ENCODE data around the gene UCN2. TPM values are rescaled to one million over a fixed set of nuclear protein-coding genes. Genes with fewer than 3 reads are reported as not detected.

Gene UCN2
- total RNA-seq, 2 experiments from 2014 or later = not detected

GRCh38 chr3:48568476-48568875 lies 4.9 kb upstream of the UCN2 start:
- no peaks in the 10 kb centered on the region for H3K27me3 Mint-ChIP-seq
- H3K4me3 Mint-ChIP-seq = no peak overlapping the region
- ChIA-PET CTCF (interaction anchor here (2.0 kb wide), 1 partner anchor 10 kb away, joined by 6 read pairs; no protein-coding TSS in a partner anchor), POLR2A (interaction anchor here (0.6 to 1.0 kb wide), 2 partner anchors 50 to 60 kb away, joined by 3 read pairs; no protein-coding TSS in a partner anchor)
- intact Hi-C loops (cut with micrococcal nuclease) = no loop called here
- ATAC-seq = no peak
- no peak for DNase-seq
- TF ChIP-seq CTCF (IDR thresholded peaks at IDR 0.05) = no peak
- no peaks in the 10 kb centered on the region for H3K36me3 Mint-ChIP-seq (ENCODE audit: low read depth)
- H3K9me3 Mint-ChIP-seq = no peaks in the 10 kb centered on the region
- peaks cover 12% of the 10 kb centered on the region for H3K4me1 Mint-ChIP-seq (ENCODE audit: low read depth)
- no peak overlapping the region for H3K27ac Mint-ChIP-seq

DNA sequence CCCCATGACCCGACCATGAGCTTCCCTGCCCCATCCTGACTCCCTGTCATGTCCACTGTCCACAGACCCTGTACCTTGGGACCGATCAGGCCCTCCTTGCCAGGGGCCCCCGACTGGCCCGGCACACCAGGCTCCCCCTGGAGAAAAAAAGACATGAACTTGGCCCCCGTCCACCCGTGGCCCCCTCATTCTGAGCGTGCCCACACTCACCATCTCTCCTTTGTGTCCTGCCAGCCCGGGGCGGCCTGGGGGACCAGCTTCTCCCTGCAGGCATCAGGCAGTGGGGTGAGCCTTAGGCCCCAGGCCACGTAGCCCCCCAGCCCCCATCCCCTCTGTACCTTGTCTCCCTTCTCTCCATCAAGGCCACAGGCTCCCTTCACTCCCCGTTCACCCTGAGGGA lies 3.9 kb upstream of the UCN2 start:
- H3K9me3 Mint-ChIP-seq = no peaks in the 10 kb centered on the region
- no peaks in the 10 kb centered on the region for H3K36me3 Mint-ChIP-seq (ENCODE audit: low read depth)
- H3K4me1 Mint-ChIP-seq (ENCODE audit: low read depth) = peaks cover 18% of the 10 kb centered on the region
- TF ChIP-seq CTCF (IDR thresholded peaks at IDR 0.05) = no peak
- H3K27me3 Mint-ChIP-seq = no peaks in the 10 kb centered on the region
- POLR2A ChIA-PET = interaction anchor here (1.0 kb wide), 1 partner anchor 61 kb away, joined by 3 read pairs; no protein-coding TSS in a partner anchor
- intact Hi-C loops (cut with micrococcal nuclease) = no loop called here
- ATAC-seq (no peak), DNase-seq (no peak)
- no peak overlapping the region for H3K27ac Mint-ChIP-seq
- CTCF ChIA-PET = interaction anchor here (1.0 to 2.0 kb wide), 2 partner anchors 9 to 11 kb away, joined by 4 to 6 read pairs; partner anchors contain the start of gene PFKFB4
- no peak overlapping the region for H3K4me3 Mint-ChIP-seq

GRCh38 chr3:48567090-48567489 lies 3.5 kb upstream of the UCN2 start:
- CTCF ChIA-PET = interaction anchor here (1.0 to 2.0 kb wide), 2 partner anchors 9 to 10 kb away, joined by 4 to 6 read pairs; partner anchors contain the start of gene PFKFB4
- Mint-ChIP-seq H3K27ac (peak overlapping the region; percentile 47), H3K27me3 (no peaks in the 10 kb centered on the region), H3K4me3 (no peak overlapping the region), H3K9me3 (no peaks in the 10 kb centered on the region), H3K36me3 (ENCODE audit: low read depth) (no peaks in the 10 kb centered on the region), H3K4me1 (ENCODE audit: low read depth) (peaks cover 18% of the 10 kb centered on the region)
- DNase-seq (no peak), ATAC-seq (no peak)
- intact Hi-C loops (cut with micrococcal nuclease) = no loop called here
- POLR2A ChIA-PET = interaction anchor here (1.0 to 1.4 kb wide), 2 partner anchors 10 to 61 kb away, joined by 3 to 4 read pairs; no protein-coding TSS in a partner anchor
- no peak for TF ChIP-seq CTCF (IDR thresholded peaks at IDR 0.05)

DNA sequence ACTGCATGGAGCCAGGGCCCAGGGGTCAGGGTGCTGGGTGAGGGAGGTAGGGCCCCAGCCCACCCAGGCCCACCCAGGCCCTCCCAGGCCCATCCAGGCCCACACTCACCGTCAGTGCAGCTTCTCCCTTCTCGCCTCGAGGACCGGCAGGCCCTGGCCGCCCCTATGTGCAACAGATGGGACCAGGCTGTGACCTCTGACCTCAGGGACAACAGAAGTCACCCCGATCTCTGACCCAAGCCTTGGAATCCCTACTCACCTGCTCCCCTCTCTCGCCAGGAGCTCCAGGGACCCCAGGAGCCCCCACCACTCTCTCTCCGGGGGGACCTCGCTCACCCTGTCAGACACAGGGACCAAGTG lies 2.8 kb upstream of the UCN2 start:
- Mint-ChIP-seq H3K27ac (no peak overlapping the region), H3K27me3 (no peaks in the 10 kb centered on the region), H3K4me1 (ENCODE audit: low read depth) (peaks cover 18% of the 10 kb centered on the region), H3K36me3 (ENCODE audit: low read depth) (no peaks in the 10 kb centered on the region), H3K9me3 (no peaks in the 10 kb centered on the region), H3K4me3 (no peak overlapping the region)
- ChIA-PET CTCF (interaction anchor here (2.0 kb wide), 1 partner anchor 8 kb away, joined by 6 read pairs; no protein-coding TSS in a partner anchor), POLR2A (interaction anchor here (1.4 kb wide), 1 partner anchor 9 kb away, joined by 4 read pairs; no protein-coding TSS in a partner anchor)
- no peak for ATAC-seq
- intact Hi-C loops (cut with micrococcal nuclease) = no loop called here
- DNase-seq = no peak
- no peak for TF ChIP-seq CTCF (IDR thresholded peaks at IDR 0.05)

GRCh38 chr3:48565591-48566400 lies 2.2 kb upstream of the UCN2 start:
- no peaks in the 10 kb centered on the region for H3K27me3 Mint-ChIP-seq
- POLR2A ChIA-PET = interaction anchor here (1.2 to 1.4 kb wide), 2 partner anchors 8 to 31 kb away, joined by 3 to 4 read pairs; no protein-coding TSS in a partner anchor
- H3K9me3 Mint-ChIP-seq = no peaks in the 10 kb centered on the region
- TF ChIP-seq CTCF (IDR thresholded peaks at IDR 0.05) = no peak
- intact Hi-C loops (cut with micrococcal nuclease) = no loop called here
- CTCF ChIA-PET = no interaction called here
- no peak overlapping the region for H3K27ac Mint-ChIP-seq
- DNase-seq (peak; percentile 39), ATAC-seq (peak; percentile 40)
- peaks cover 23% of the 10 kb centered on the region for H3K4me1 Mint-ChIP-seq (ENCODE audit: low read depth)
- no peak overlapping the region for H3K4me3 Mint-ChIP-seq
- H3K36me3 Mint-ChIP-seq (ENCODE audit: low read depth) = no peaks in the 10 kb centered on the region
